Measurements from ENCODE around the gene SUV39H2. TPM values are rescaled to one million over a fixed set of nuclear protein-coding genes. Genes with fewer than 3 reads are reported as not detected.
"Not testable (repeated sequence)": the region's sequence is repeated elsewhere in the genome, so short reads cannot be mapped to it uniquely, and the experiment has no call there.

SUV39H2 gene
- total RNA-seq, 1 experiment from 2014 or later = 32.0 TPM

DNA sequence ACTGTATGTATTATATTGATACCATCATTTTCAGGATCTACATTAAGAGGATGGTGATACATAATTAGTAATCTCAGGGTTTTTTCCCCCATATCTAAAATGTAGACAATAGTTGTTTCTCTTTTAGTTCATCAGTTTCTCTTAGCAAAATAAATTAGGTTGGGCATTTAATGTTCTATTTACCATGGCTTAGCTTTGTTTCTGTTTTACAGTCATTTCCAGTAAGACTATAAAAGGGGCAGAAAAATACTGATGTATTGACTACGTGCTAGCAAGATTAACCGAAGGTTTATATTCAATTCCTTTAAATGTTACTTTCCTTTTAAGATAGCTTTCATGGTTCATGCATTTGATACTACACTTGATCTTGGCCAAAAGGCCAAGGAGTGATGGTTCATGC, 26.2 kb downstream of the SUV39H2 start:
- TF ChIP-seq CTCF (IDR thresholded peaks at IDR 0.05; ENCODE audit: unreplicated experiment) = no peak
- CTCF ChIA-PET = no interaction called here
- BruUV-seq (replicated peaks) = no TSS peak
- peaks cover 23% of the 10 kb centered on the region for H3K36me3 Mint-ChIP-seq (ENCODE audit: insufficient read depth, unreplicated experiment)
- intact Hi-C loops (cut with micrococcal nuclease; ENCODE audit: unreplicated experiment) = no loop called here
- no peak overlapping the region for H3K27ac Mint-ChIP-seq (ENCODE audit: unreplicated experiment)
- no peaks in the 10 kb centered on the region for H3K27me3 Mint-ChIP-seq (ENCODE audit: unreplicated experiment)
- no peak overlapping the region for H3K4me3 Mint-ChIP-seq (ENCODE audit: low read depth, unreplicated experiment)
- H3K9me3 Mint-ChIP-seq (ENCODE audit: low read depth, unreplicated experiment) = no peaks in the 10 kb centered on the region
- no peaks in the 10 kb centered on the region for H3K4me1 Mint-ChIP-seq (ENCODE audit: low read depth, unreplicated experiment)
- no peak for DNase-seq

- TF ChIP-seq CTCF (IDR thresholded peaks at IDR 0.05; ENCODE audit: unreplicated experiment) = no peak
- Mint-ChIP-seq H3K36me3 (ENCODE audit: insufficient read depth, unreplicated experiment) (peaks cover 33% of the 10 kb centered on the region), H3K4me1 (ENCODE audit: low read depth, unreplicated experiment) (no peaks in the 10 kb centered on the region), H3K4me3 (ENCODE audit: low read depth, unreplicated experiment) (no peak overlapping the region), H3K9me3 (ENCODE audit: low read depth, unreplicated experiment) (no peaks in the 10 kb centered on the region), H3K27me3 (ENCODE audit: unreplicated experiment) (no peaks in the 10 kb centered on the region), H3K27ac (ENCODE audit: unreplicated experiment) (no peak overlapping the region)
- no TSS peak for BruUV-seq (replicated peaks)
- no peak for DNase-seq
- intact Hi-C loops (cut with micrococcal nuclease; ENCODE audit: unreplicated experiment) = no loop called here
- CTCF ChIA-PET = no interaction called here
Measured at GRCh38 chr10:14905890-14906289, 27.2 kb downstream of the SUV39H2 start.

DNA sequence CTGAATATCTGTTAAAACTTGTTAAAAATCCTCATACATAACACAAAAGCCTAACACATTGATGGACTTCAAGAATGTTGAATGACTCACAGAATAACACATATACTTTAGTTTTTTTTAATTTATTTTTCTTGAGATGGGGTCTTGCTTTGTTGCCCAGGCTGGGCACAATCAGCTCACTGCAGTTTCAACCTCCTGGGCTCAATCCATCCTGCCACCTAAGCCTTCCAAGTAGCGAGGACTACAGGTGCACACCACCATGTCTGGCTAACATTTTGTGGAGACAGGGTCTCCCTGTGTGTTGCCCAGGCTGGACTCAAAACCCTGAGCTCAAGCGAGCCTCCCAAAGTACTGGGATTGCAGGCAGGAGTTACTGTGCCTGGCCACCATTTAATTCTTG, 28.1 kb downstream of the SUV39H2 start:
- intact Hi-C loops (cut with micrococcal nuclease; ENCODE audit: unreplicated experiment) = no loop called here
- H3K27me3 Mint-ChIP-seq (ENCODE audit: unreplicated experiment) = no peaks in the 10 kb centered on the region
- no peaks in the 10 kb centered on the region for H3K9me3 Mint-ChIP-seq (ENCODE audit: low read depth, unreplicated experiment)
- no peak overlapping the region for H3K4me3 Mint-ChIP-seq (ENCODE audit: low read depth, unreplicated experiment)
- no peak overlapping the region for H3K27ac Mint-ChIP-seq (ENCODE audit: unreplicated experiment)
- CTCF ChIA-PET = interaction anchor here (0.5 kb wide), 1 partner anchor 180 kb away, joined by 5 read pairs; no protein-coding TSS in a partner anchor
- BruUV-seq (replicated peaks) = no TSS peak
- H3K36me3 Mint-ChIP-seq (ENCODE audit: insufficient read depth, unreplicated experiment) = peaks cover 35% of the 10 kb centered on the region
- TF ChIP-seq CTCF (IDR thresholded peaks at IDR 0.05; ENCODE audit: unreplicated experiment) = no peak
- no peak for DNase-seq
- no peaks in the 10 kb centered on the region for H3K4me1 Mint-ChIP-seq (ENCODE audit: low read depth, unreplicated experiment)

DNA sequence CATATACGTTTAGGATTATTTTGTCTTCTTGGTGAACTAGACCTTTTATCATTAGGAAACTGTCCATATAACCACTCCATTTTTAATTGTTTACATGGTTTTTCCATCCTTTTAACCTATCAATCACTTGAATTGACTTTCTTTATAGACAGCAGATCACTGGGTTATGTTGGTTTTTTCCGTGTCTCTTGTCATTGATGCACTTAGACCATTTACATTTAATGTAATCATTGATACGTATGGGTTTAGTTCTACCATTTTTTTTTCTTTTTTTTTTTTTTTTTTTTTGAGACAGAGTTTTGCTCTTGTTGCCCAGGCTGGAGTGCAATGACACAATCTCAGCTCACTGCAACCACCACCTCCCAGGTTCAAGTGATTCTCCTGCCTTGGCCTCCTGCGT, 28.9 kb downstream of the SUV39H2 start:
- H3K4me3 Mint-ChIP-seq (ENCODE audit: low read depth, unreplicated experiment); H3K4me1 Mint-ChIP-seq (ENCODE audit: low read depth, unreplicated experiment); BruUV-seq (replicated peaks); intact Hi-C loops (cut with micrococcal nuclease; ENCODE audit: unreplicated experiment); H3K27me3 Mint-ChIP-seq (ENCODE audit: unreplicated experiment); DNase-seq; H3K9me3 Mint-ChIP-seq (ENCODE audit: low read depth, unreplicated experiment); CTCF ChIA-PET; H3K27ac Mint-ChIP-seq (ENCODE audit: unreplicated experiment): not testable (repeated sequence)
- H3K36me3 Mint-ChIP-seq (ENCODE audit: insufficient read depth, unreplicated experiment) = peaks cover 35% of the 10 kb centered on the region

- no peak overlapping the region for H3K4me3 Mint-ChIP-seq (ENCODE audit: low read depth, unreplicated experiment)
- no TSS peak for BruUV-seq (replicated peaks)
- no peaks in the 10 kb centered on the region for H3K9me3 Mint-ChIP-seq (ENCODE audit: low read depth, unreplicated experiment)
- DNase-seq = no peak
- H3K27me3 Mint-ChIP-seq (ENCODE audit: unreplicated experiment) = no peaks in the 10 kb centered on the region
- H3K4me1 Mint-ChIP-seq (ENCODE audit: low read depth, unreplicated experiment) = no peaks in the 10 kb centered on the region
- H3K27ac Mint-ChIP-seq (ENCODE audit: unreplicated experiment) = no peak overlapping the region
- no peak for TF ChIP-seq CTCF (IDR thresholded peaks at IDR 0.05; ENCODE audit: unreplicated experiment)
- CTCF ChIA-PET = no interaction called here
- intact Hi-C loops (cut with micrococcal nuclease; ENCODE audit: unreplicated experiment) = no loop called here
- peaks cover 42% of the 10 kb centered on the region for H3K36me3 Mint-ChIP-seq (ENCODE audit: insufficient read depth, unreplicated experiment)
Measured at GRCh38 chr10:14909101-14909500, 30.4 kb downstream of the SUV39H2 start.
